IMR-90 (cell line): ENCODE results near the gene BRIP1. TPM values are rescaled to one million over a fixed set of nuclear protein-coding genes. Genes with fewer than 3 reads are reported as not detected.

Source experiments
- ATAC-seq: fragments of 200-7000 bp; cut with Tn5 transposase; 2 replicates; pipeline ENCODE4 v1.9.1; 2020; ENCODE audit warnings: low read depth, mild to moderate bottlenecking, moderate library complexity
- BruUV-seq: library from RNA; stranded (reverse); fragments of 400-500 nt; replicated peaks from 2 replicates; lab custom pipeline; 2021; lab: Mats Ljungman, UMichigan
- CTCF ChIA-PET: fragments of 300-600 bp; formaldehyde crosslinking; extraction: SDS; loops from one replicate; lab custom pipeline; 2021; ENCODE audit warnings: antibody characterized with exemption; lab: Yijun Ruan, JAX
- POLR2A ChIA-PET: fragments of 300-600 bp; sonication (Branson Sonifier 250); formaldehyde crosslinking; loops from one replicate; lab custom pipeline; 2022; ENCODE audit warnings: antibody characterized with exemption; ENCODE audit not compliant: unreplicated experiment; lab: Charles Lee
- DNase-seq: peaks from one replicate; pipeline ENCODE4 v3.0.0; 2013
- H2AFZ ChIP-seq: replicated peaks from 2 replicates; pipeline ENCODE3; 2013; ENCODE audit warnings: low read length, mild to moderate bottlenecking; ENCODE audit not compliant: poor library complexity
- H2AK5ac ChIP-seq: 2 replicates; pipeline ENCODE4 v1.6.1; 2013; ENCODE audit warnings: low read depth, low read length, inconsistent platforms
- H2AK9ac ChIP-seq: replicated peaks from 2 replicates; pipeline ENCODE3; 2013; ENCODE audit warnings: mild to moderate bottlenecking, low read depth, low read length, moderate library complexity; ENCODE audit not compliant: poor library complexity
- H2BK120ac ChIP-seq: 2 replicates; pipeline ENCODE4 v1.6.1; 2013; ENCODE audit warnings: low read depth, low read length, inconsistent platforms
- H2BK15ac ChIP-seq: 3 replicates; pipeline ENCODE4 v1.6.1; 2013; ENCODE audit warnings: low read depth, low read length, inconsistent platforms
- H2BK20ac ChIP-seq: 2 replicates; pipeline ENCODE4 v1.6.1; 2013; ENCODE audit warnings: low read depth, mild to moderate bottlenecking, inconsistent platforms, low read length, moderate library complexity
- H2BK5ac ChIP-seq: 2 replicates; pipeline ENCODE4 v1.6.1; 2013; ENCODE audit warnings: mild to moderate bottlenecking, low read depth, low read length, inconsistent platforms; ENCODE audit not compliant: poor library complexity, severe bottlenecking
- H3K14ac ChIP-seq: replicated peaks from 2 replicates; pipeline ENCODE4 v1.6.1; 2013; ENCODE audit warnings: low read depth, low read length, inconsistent platforms
- H3K18ac ChIP-seq: 2 replicates; pipeline ENCODE4 v1.6.1; 2013; ENCODE audit warnings: low read depth, low read length, control low read depth
- H3K23ac ChIP-seq: 2 replicates; pipeline ENCODE4 v1.6.1; 2013; ENCODE audit warnings: low read depth, low read length, inconsistent platforms
- H3K27ac ChIP-seq: 2 replicates; pipeline ENCODE4 v1.5.1; 2013; ENCODE audit warnings: mild to moderate bottlenecking, control low read depth, low read length; ENCODE audit not compliant: insufficient read depth
- H3K27me3 ChIP-seq: 2 replicates; pipeline ENCODE4 v1.6.1; 2013; ENCODE audit warnings: low read length; ENCODE audit not compliant: control insufficient read depth, insufficient read depth
- H3K36me3 ChIP-seq: 2 replicates; pipeline ENCODE4 v1.6.1; 2013; ENCODE audit warnings: low read length, mixed read lengths; ENCODE audit not compliant: control insufficient read depth, insufficient read depth
- H3K4ac ChIP-seq: 2 replicates; pipeline ENCODE4 v1.6.1; 2013; ENCODE audit warnings: low read depth, low read length, inconsistent platforms
- H3K4me1 ChIP-seq: 2 replicates; pipeline ENCODE4 v1.6.1; 2013; ENCODE audit warnings: low read length, mixed read lengths; ENCODE audit not compliant: control insufficient read depth, insufficient read depth
- H3K4me2 ChIP-seq: 2 replicates; pipeline ENCODE4 v1.6.1; 2013; ENCODE audit warnings: low read depth, mild to moderate bottlenecking, control low read depth, low read length, moderate library complexity
- H3K4me3 ChIP-seq: 2 replicates; pipeline ENCODE4 v1.5.1; 2013; ENCODE audit warnings: low read depth, mild to moderate bottlenecking, control low read depth, low read length, moderate library complexity; ENCODE audit not compliant: insufficient read depth
- H3K56ac ChIP-seq: 2 replicates; pipeline ENCODE4 v1.6.1; 2013; ENCODE audit warnings: low read length, inconsistent platforms; ENCODE audit not compliant: insufficient read depth; ENCODE audit errors: extremely low read depth
- H3K79me1 ChIP-seq, 2 experiments: 2 replicates each; pipeline ENCODE4 v1.6.1; 2013; ENCODE audit warnings: low read length in 2 of 2, inconsistent platforms in 1 of 2, low read depth in 1 of 2
- H3K9ac ChIP-seq: 2 replicates; pipeline ENCODE4 v1.6.1; 2013; ENCODE audit warnings: low read depth, low read length, control low read depth
- H3K9me1 ChIP-seq: 2 replicates; pipeline ENCODE4 v1.6.1; 2013; ENCODE audit warnings: low read length, inconsistent platforms; ENCODE audit not compliant: insufficient read depth
- H3K9me3 ChIP-seq: 2 replicates; pipeline ENCODE4 v1.6.1; 2013; ENCODE audit warnings: low read length; ENCODE audit not compliant: control insufficient read depth, insufficient read depth
- H4K20me1 ChIP-seq: 2 replicates; pipeline ENCODE4 v1.6.1; 2013; ENCODE audit warnings: low read length, inconsistent platforms; ENCODE audit not compliant: insufficient read depth
- H4K5ac ChIP-seq: 2 replicates; pipeline ENCODE4 v1.6.1; 2013; ENCODE audit warnings: mild to moderate bottlenecking, low read depth, low read length, control low read depth
- H4K8ac ChIP-seq, 2 experiments: 2 replicates each; pipeline ENCODE4 v1.6.1; 2013; ENCODE audit warnings: low read depth in 2 of 2, low read length in 2 of 2, control low read depth in 1 of 2, inconsistent platforms in 1 of 2
- H4K91ac ChIP-seq: 2 replicates; pipeline ENCODE4 v1.6.1; 2013; ENCODE audit warnings: low read depth, low read length, inconsistent platforms; ENCODE audit not compliant: insufficient read depth
- CEBPB ChIP-seq: IDR thresholded peaks from 2 replicates; pipeline ENCODE4 v1.6.1; 2012; ENCODE audit warnings: low read depth, low read length, improper control_type of control experiment
- CHD1 ChIP-seq: IDR thresholded peaks from 2 replicates; pipeline ENCODE4 v1.6.1; 2012; ENCODE audit warnings: low read depth, low read length, improper control_type of control experiment
- CTCF ChIP-seq: conservative IDR thresholded peaks from 2 replicates; pipeline ENCODE4 v1.5.1; 2012; ENCODE audit warnings: mild to moderate bottlenecking, low read depth, low read length, improper control_type of control experiment
- FOS ChIP-seq: fragments of 150-350 bp; IDR thresholded peaks from 2 replicates; pipeline ENCODE4 v1.6.1; 2016; ENCODE audit warnings: low read depth, low read length
- MAFK ChIP-seq: IDR thresholded peaks from 2 replicates; pipeline ENCODE4 v1.6.1; 2012; ENCODE audit warnings: low read depth, low read length, improper control_type of control experiment
- MAZ ChIP-seq: IDR thresholded peaks from 2 replicates; pipeline ENCODE4 v1.6.1; 2012; ENCODE audit warnings: low read depth, mild to moderate bottlenecking, low read length, improper control_type of control experiment, moderate library complexity, borderline replicate concordance
- MXI1 ChIP-seq: IDR thresholded peaks from 2 replicates; pipeline ENCODE4 v1.6.1; 2012; ENCODE audit warnings: low read depth, mild to moderate bottlenecking, low read length, moderate library complexity, borderline replicate concordance
- POLR2A ChIP-seq: IDR thresholded peaks from 2 replicates; pipeline ENCODE4 v1.6.1; 2012; ENCODE audit warnings: mild to moderate bottlenecking, low read depth, low read length
- RFX5 ChIP-seq: IDR thresholded peaks from 2 replicates; pipeline ENCODE4 v1.8.0; 2012; ENCODE audit warnings: low read depth, mild to moderate bottlenecking, low read length, moderate library complexity
- USF2 ChIP-seq: fragments of 150-350 bp; IDR thresholded peaks from 2 replicates; pipeline ENCODE4 v1.6.1; 2017; ENCODE audit warnings: mild to moderate bottlenecking, antibody characterized with exemption, low read length, low read depth
- WGBS, 2 experiments: methylation state at CpG; one replicate each; pipeline versions ENCODE4 v1.1.5 to v1.1.7; 2013; ENCODE audit warnings: missing lambda C conversion rate in 2 of 2; ENCODE audit not compliant: insufficient read length in 1 of 2; ENCODE audit errors: extremely low coverage in 2 of 2; 5-methylcytosine and 5-hydroxymethylcytosine counted together
- dilution Hi-C: fragments of 300-500 bp; cut with HindIII; formaldehyde crosslinking; loops from one replicate; pipeline ENCODE4 v1.14.3; 2018; ENCODE audit warnings: low sequenced_read_pairs; ENCODE audit not compliant: unreplicated experiment
- in situ Hi-C: fragments of 300-500 bp; cut with MboI; formaldehyde crosslinking; loops from 3 replicates; pipeline ENCODE4 v1.14.3; 2019; ENCODE audit warnings: low sequenced_read_pairs, inconsistent platforms, mixed read lengths
- intact Hi-C: fragments of 100-400 bp; cut with micrococcal nuclease; formaldehyde crosslinking; loops from 2 replicates; pipeline ENCODE4 v1.10.0; 2022
- polyA plus RNA-seq, 3 experiments: library from polyadenylated mRNA; depleted of rRNA; stranded (reverse); fragments of >200 nt; gene quantifications; 2 replicates each; pipeline ENCODE4 v1.2.3, GENCODE V29; 2012; ENCODE audit warnings: low replicate concordance in 1 of 3
- total RNA-seq: library from RNA; depleted of rRNA; stranded (reverse); fragments of >200 nt; gene quantifications from 2 replicates; pipeline ENCODE4 v1.2.3, GENCODE V29; 2012

The BRIP1 gene
- total and polyA plus RNA-seq, 2 of the 4 experiments (the other 2 are of a cell fraction) = 6.1 to 19.7 TPM

- Histone ChIP-seq H3K4ac (no peak overlapping the region), H2AK5ac (no peak overlapping the region), H4K91ac (no peak overlapping the region), H3K9ac (no peak overlapping the region), H4K20me1 (no peaks in the 10 kb centered on the region), H3K36me3 (no peaks in the 10 kb centered on the region), H3K14ac (no peak overlapping the region), H3K27me3 (no peaks in the 10 kb centered on the region), H3K79me1 (no peaks in the 10 kb centered on the region), H3K9me1 (no peaks in the 10 kb centered on the region), H3K9me3 (peaks cover 19% of the 10 kb centered on the region), H3K23ac (no peak overlapping the region), H4K8ac (no peak overlapping the region), H3K18ac (no peak overlapping the region), H2AK9ac (no peak overlapping the region), H3K4me3 (no peak overlapping the region), H3K4me1 (no peaks in the 10 kb centered on the region; the same call in 1 of the 2 replicates), H3K27ac (no peak overlapping the region), H2AFZ (no peak overlapping the region), H4K5ac (no peak overlapping the region), H2BK120ac (no peak overlapping the region), H3K56ac (no peak overlapping the region), H2BK15ac (no peak overlapping the region), H2BK5ac (no peak overlapping the region), H3K4me2 (no peak overlapping the region), H2BK20ac (no peak overlapping the region)
- POLR2A ChIA-PET = no interaction called here
- no CpG with 5 or more reads among the region's 1 CpG for WGBS, 2 experiments
- dilution Hi-C loops = no loop called here
- ATAC-seq (no peak), DNase-seq (no peak)
- CTCF ChIA-PET = no interaction called here
- no TSS peak for BruUV-seq
- intact Hi-C loops = no loop called here
- TF ChIP-seq CTCF (no peak), MXI1 (no peak), RFX5 (no peak), CHD1 (no peak), MAZ (no peak), CEBPB (no peak), POLR2A (no peak), MAFK (no peak), FOS (no peak), USF2 (no peak)
- in situ Hi-C loops = no loop called here
These were observed 164.3 kb downstream of the BRIP1 start for GRCh38 chr17:61699032-61699431.
